BLaER1 treated with 17β-estradiol and CSF1 and Interleukin-3, amounts not matched to agents 10 nM and 100 nM (cell line): ENCODE data around the gene ZNF587.
A peak's percentile ranks its signal among the peaks of the same experiment; 100 is the strongest.
"Not testable (repeated sequence)": the region's sequence is repeated elsewhere in the genome, so short reads cannot be mapped to it uniquely, and the experiment has no call there.

Experiments used
- H3K27ac ChIP-seq, 11 experiments: shearing (Covaris generic); formaldehyde crosslinking; 2 replicates each; pipeline ENCODE4 v1.8.1; 2022
- H3K27me3 ChIP-seq, 11 experiments: shearing (Covaris generic); formaldehyde crosslinking; 2 replicates each; pipeline ENCODE4 v1.8.1; 2022
- H3K36me3 ChIP-seq, 11 experiments: shearing (Covaris generic); formaldehyde crosslinking; 2 replicates each; pipeline ENCODE4 v1.8.1; 2022
- H3K4me1 ChIP-seq, 10 experiments: shearing (Covaris generic); formaldehyde crosslinking; 2 replicates each; pipeline ENCODE4 v1.8.1; 2022
- H3K4me2 ChIP-seq, 11 experiments: shearing (Covaris generic); formaldehyde crosslinking; 2 replicates each; pipeline ENCODE4 v1.8.1; 2022
- H3K4me3 ChIP-seq, 10 experiments: shearing (Covaris generic); formaldehyde crosslinking; 2 replicates each; pipeline ENCODE4 v1.8.1; 2022
- H3K9ac ChIP-seq, 11 experiments: shearing (Covaris generic); formaldehyde crosslinking; 2 replicates each; pipeline ENCODE4 v1.8.1; 2022
- H3K9me3 ChIP-seq, 11 experiments: shearing (Covaris generic); formaldehyde crosslinking; replicated peaks in 1 of 11; 2 replicates each; pipeline ENCODE4 v1.8.1; 2022
- H4K20me1 ChIP-seq, 11 experiments: shearing (Covaris generic); formaldehyde crosslinking; 2 replicates each; pipeline ENCODE4 v1.8.1; 2022
- Cebpa-rat ChIP-seq, 11 experiments: shearing (Covaris generic); IDR thresholded peaks; 2 replicates each; pipeline ENCODE4 v1.8.1; 2022

The ZNF587 gene

GRCh38 chr19:57841122-57841763 is 8.4 kb upstream of the ZNF587 start:
- Histone ChIP-seq H3K27ac (no peak overlapping the region), H3K9ac (no peak overlapping the region), H3K36me3 (peaks cover 54 to 97% (median 89%) of the 10 kb centered on the region in 11 experiments), H3K4me1 (peaks cover 0 to 17% (median 9%) of the 10 kb centered on the region in 10 experiments; a peak in 9 of 20 replicates), H3K4me3 (no peak overlapping the region), H3K27me3 (no peaks in the 10 kb centered on the region), H3K4me2 (no peak overlapping the region), H3K9me3 (no peaks in the 10 kb centered on the region), H4K20me1 (peaks cover 0 to 97% (median 83%) of the 10 kb centered on the region in 11 experiments; a peak in 20 of 22 replicates)
- no peak for TF ChIP-seq Cebpa-rat (IDR thresholded peaks at IDR 0.05)

DNA sequence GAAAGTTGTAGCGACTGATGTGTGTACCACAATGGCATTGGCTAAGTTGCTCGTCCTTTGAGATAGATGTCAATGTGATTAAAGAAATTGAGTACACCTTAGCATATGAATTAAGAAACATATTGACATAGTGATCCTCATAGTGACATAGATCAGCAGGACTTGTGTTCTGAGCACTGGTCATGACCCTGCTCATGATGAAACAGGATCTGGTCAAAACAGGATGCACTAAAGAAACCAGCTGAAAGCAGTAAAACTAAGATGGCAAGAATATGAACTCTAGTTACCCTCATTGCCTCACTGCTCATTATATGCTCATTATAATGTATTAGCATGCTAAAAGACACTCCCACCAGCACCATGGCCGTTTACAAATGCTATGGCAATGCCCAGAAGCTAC is 2.5 kb upstream of the ZNF587 start:
- peaks cover 30 to 80% (median 59%) of the 10 kb centered on the region in 11 experiments for H3K36me3 ChIP-seq
- peak overlapping the region in 2 of 11 experiments; percentile 8 to 60; a peak in 1 of 22 replicates for H3K4me2 ChIP-seq

GRCh38 chr19:57849162-57849665 is 445 bp upstream of the ZNF587 start:
- Histone ChIP-seq H3K36me3 (peaks cover 32 to 79% (median 56%) of the 10 kb centered on the region in 11 experiments), H3K4me2 (peak overlapping the region; percentile 6 to 95 (median 90); a peak in 14 of 22 replicates), H3K4me3 (peak overlapping the region; percentile 67 to 92 (median 82); a peak in 17 of 20 replicates), H4K20me1 (peaks cover 17 to 86% (median 52%) of the 10 kb centered on the region in 11 experiments; a peak in 19 of 22 replicates), H3K9ac (peak overlapping the region in 4 of 11 experiments; percentile 88 to 96 (median 91); a peak in 7 of 22 replicates), H3K27ac (peak overlapping the region in 5 of 11 experiments; percentile 80 to 88 (median 88); a peak in 10 of 22 replicates), H3K4me1 (peaks cover 14 to 35% (median 16%) of the 10 kb centered on the region in 10 experiments)
- not testable (repeated sequence) for H3K9me3 ChIP-seq, H3K27me3 ChIP-seq

More for the DNA sequence above, 2.5 kb upstream of the ZNF587 start:
- Histone ChIP-seq H3K4me1 (peaks cover 14 to 35% (median 16%) of the 10 kb centered on the region in 10 experiments), H3K27ac (peak overlapping the region in 4 of 11 experiments; percentile 35 to 43 (median 40); a peak in 6 of 22 replicates), H4K20me1 (peaks cover 10 to 87% (median 55%) of the 10 kb centered on the region in 11 experiments; a peak in 19 of 22 replicates)
- not testable (repeated sequence) for H3K27me3 ChIP-seq, H3K9me3 ChIP-seq, H3K4me3 ChIP-seq, H3K9ac ChIP-seq

DNA sequence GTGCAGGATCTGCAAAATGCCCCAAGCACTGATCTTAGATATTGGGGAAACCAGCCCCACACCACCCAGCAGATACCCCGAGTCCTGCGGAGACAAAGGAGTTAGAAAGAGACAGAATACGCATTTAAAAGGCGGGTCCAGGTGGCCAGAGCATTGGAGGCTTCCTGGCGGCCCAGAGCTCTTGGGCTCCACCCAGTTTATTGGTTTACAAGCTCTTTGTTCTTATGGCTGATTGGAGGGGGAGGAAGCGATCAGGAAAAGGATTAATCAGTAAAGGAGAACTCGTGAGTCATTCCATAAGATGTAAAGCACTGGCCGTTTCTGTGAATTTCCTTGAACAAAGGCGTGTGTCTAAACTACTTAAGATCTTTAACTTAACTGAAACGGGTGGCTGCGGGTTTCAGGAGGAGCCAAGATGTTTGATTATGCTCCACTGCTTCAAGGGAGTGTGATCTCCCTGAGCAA is 926 bp downstream of the ZNF587 start:
- no peak for TF ChIP-seq Cebpa-rat (IDR thresholded peaks at IDR 0.05)
- Histone ChIP-seq H3K4me2 (peak overlapping the region; percentile 87 to 96 (median 92)), H3K27me3 (no peaks in the 10 kb centered on the region), H3K9me3 (no peaks in the 10 kb centered on the region), H3K4me3 (peak overlapping the region; percentile 67 to 92 (median 82)), H3K4me1 (peaks cover 14 to 35% (median 16%) of the 10 kb centered on the region in 10 experiments), H3K36me3 (peaks cover 31 to 78% (median 53%) of the 10 kb centered on the region in 11 experiments), H3K9ac (peak overlapping the region; percentile 87 to 96 (median 91)), H4K20me1 (peaks cover 17 to 83% (median 47%) of the 10 kb centered on the region in 11 experiments; a peak in 20 of 22 replicates), H3K27ac (peak overlapping the region; percentile 80 to 90 (median 88); a peak in 21 of 22 replicates)

DNA sequence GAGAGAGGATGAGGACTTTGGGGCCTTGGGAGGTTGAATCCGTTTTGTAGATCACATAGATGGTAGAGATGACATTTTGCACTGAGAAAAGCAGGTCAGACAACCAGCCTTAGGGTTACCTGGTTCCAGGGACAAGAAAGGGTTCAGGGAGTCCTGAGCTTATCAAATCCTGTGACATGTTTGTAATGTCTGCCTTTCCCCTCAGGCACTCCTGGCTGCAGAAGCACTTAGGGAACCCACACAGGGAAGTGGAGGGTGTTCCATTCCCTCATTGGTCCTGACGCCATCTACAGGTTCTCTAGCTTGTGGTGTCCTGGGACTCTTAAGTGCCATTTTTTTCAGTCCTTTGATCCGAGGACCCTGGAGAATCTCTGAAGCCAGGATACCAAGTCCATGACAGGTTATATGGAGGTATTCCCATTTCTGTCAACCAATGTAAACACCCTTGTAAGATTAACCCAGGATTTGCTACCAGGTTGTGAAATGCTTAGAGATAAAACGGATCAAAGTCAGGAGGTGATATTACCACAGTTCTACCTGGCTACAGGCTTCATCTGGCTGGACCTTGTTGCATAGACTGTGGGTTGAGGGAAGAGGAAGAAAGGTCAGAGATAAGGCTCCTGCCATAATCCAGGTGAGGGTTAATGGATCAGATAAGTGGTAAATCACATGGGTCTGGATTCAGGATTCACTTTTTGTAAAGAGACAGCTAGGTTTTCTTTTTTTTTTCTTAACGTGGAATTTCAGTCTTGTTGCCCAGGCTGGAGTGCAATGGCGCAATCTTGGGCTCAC is 2.3 kb downstream of the ZNF587 start:
- H3K4me3 ChIP-seq, H3K27me3 ChIP-seq, H3K9me3 ChIP-seq, H3K27ac ChIP-seq: not testable (repeated sequence)
- Histone ChIP-seq H3K4me2 (peak overlapping the region; percentile 87 to 96 (median 92); a peak in 13 of 22 replicates), H3K4me1 (peaks cover 14 to 28% (median 16%) of the 10 kb centered on the region in 10 experiments), H3K36me3 (peaks cover 41 to 78% (median 53%) of the 10 kb centered on the region in 11 experiments), H3K9ac (0 out of 22 replicates have a peak overlapping the region, but pooled peaks of 2 of the 11 experiments have one; percentile 87 to 88), H4K20me1 (peaks cover 17 to 83% (median 51%) of the 10 kb centered on the region in 11 experiments; a peak in 20 of 22 replicates)

DNA sequence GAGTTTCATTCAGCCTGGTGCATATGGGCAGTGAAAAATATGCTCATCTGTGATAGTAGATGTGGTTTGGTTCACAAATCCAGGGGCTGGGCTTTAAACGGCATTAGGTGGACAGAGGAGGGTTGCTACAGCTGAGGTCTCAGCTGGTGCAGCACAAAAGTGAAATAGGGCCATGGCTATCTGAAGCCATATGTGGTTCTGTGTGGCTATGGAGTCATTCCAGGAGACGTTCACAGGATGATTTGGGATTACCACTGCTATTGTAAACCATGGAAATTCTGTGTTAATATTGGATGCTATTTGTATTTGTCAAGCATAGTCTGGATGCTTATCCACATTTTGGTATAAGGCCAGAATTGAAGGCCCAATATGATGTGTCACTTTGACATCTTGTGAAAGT is 4.5 kb downstream of the ZNF587 start:
- peaks cover 54 to 81% (median 61%) of the 10 kb centered on the region in 11 experiments for H3K36me3 ChIP-seq
- H3K4me1 ChIP-seq = peaks cover 14 to 17% (median 16%) of the 10 kb centered on the region in 10 experiments
- H3K27ac ChIP-seq, H3K27me3 ChIP-seq, H3K9me3 ChIP-seq, H3K9ac ChIP-seq, H3K4me3 ChIP-seq, H3K4me2 ChIP-seq: not testable (repeated sequence)
- peaks cover 17 to 82% (median 59%) of the 10 kb centered on the region in 11 experiments; a peak in 20 of 22 replicates for H4K20me1 ChIP-seq

DNA sequence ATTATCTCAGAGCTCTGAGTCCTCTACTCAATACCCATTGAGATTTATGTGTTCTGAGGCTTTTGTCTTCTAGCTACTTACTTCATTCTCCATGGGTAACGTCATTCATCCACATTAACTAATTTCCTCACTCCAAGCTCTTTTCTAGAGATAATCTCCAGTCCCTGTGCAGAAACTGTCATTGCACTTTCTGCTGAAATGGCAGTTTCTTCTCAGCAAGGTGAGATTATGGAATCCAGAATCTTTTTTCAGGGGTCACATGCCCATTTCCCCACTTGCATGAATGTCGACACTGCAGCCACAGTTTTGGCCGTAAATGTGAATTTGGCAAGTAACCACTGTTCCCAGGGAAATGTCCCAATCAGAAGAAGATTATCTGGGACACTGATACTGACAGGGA is 12.7 kb downstream of the ZNF587 start:
- H3K36me3 ChIP-seq = peaks cover 88 to 98% (median 91%) of the 10 kb centered on the region in 11 experiments
- H4K20me1 ChIP-seq = peaks cover 3 to 85% (median 63%) of the 10 kb centered on the region in 11 experiments; a peak in 18 of 22 replicates
- not testable (repeated sequence) for H3K4me1 ChIP-seq, H3K9ac ChIP-seq, H3K4me2 ChIP-seq, H3K9me3 ChIP-seq, H3K27ac ChIP-seq, H3K27me3 ChIP-seq, H3K4me3 ChIP-seq

DNA sequence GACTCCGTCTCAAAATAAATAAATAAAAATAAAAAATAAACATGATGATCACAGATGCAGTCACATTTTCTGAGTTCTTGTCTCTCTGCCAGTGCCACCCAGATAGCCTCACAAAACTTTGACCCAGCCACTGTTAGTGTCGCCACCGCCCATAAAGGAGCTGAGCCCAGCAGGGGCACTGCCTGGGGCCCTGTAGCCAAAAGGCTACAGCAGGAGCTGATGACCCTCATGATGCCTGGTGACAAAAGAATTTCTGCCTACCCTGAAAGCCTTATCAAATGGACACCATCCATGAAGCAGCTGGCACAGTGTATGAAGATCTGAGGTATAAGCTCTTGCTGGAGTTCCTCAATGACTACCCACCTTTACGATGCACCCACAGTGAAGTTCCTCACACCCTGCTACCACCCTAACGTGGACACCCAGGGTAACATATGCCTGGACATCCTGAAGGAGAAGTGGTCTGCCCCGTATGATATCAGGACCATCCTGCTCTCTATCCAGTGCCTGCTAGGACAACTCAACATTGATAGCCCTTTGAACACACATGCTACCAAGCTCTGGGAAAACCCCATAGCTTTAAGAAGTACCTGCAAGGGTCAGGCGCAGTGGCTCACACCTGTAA is 18.3 kb downstream of the ZNF587 start:
- no peak for TF ChIP-seq Cebpa-rat (IDR thresholded peaks at IDR 0.05)
- Histone ChIP-seq H3K9me3 (peaks cover 42 to 59% (median 54%) of the 10 kb centered on the region in 11 experiments), H4K20me1 (peaks cover 0 to 88% (median 30%) of the 10 kb centered on the region in 11 experiments; a peak in 17 of 22 replicates), H3K27me3 (no peaks in the 10 kb centered on the region), H3K4me1 (no peaks in the 10 kb centered on the region), H3K4me2 (no peak overlapping the region), H3K27ac (no peak overlapping the region), H3K9ac (no peak overlapping the region), H3K36me3 (peaks cover 87 to 100% (median 98%) of the 10 kb centered on the region in 11 experiments), H3K4me3 (no peak overlapping the region)

- H3K36me3 ChIP-seq = peaks cover 88 to 100% (median 100%) of the 10 kb centered on the region in 11 experiments
- H3K4me2 ChIP-seq, H3K4me3 ChIP-seq, H3K9ac ChIP-seq, H3K27ac ChIP-seq, H3K4me1 ChIP-seq, H3K27me3 ChIP-seq: not testable (repeated sequence)
- H4K20me1 ChIP-seq = peaks cover 0 to 82% (median 21%) of the 10 kb centered on the region in 11 experiments; a peak in 16 of 22 replicates
- peaks cover 59 to 76% (median 70%) of the 10 kb centered on the region in 11 experiments for H3K9me3 ChIP-seq
These were observed 20.0 kb downstream of the ZNF587 start for GRCh38 chr19:57869655-57870054.
